Endothelial cell of umbilical vein (primary cell): Measurements from ENCODE around the gene TUBA1A. TPM values are rescaled to one million over a fixed set of nuclear protein-coding genes. Genes with fewer than 3 reads are reported as not detected.

Experiments used
- BruUV-seq: library from RNA; stranded (reverse); fragments of 400-500 nt; replicated peaks from 2 replicates; lab custom pipeline; 2021; lab: Mats Ljungman, UMichigan
- CTCF ChIA-PET: fragments of 300-600, 350-600 bp; sonication (Branson Sonifier 250); formaldehyde crosslinking; loops from one replicate; lab custom pipeline; 2021; ENCODE audit warnings: antibody characterized with exemption, inconsistent platforms; lab: Charles Lee
- POLR2A ChIA-PET: fragments of 300-600, 350-600 bp; sonication (Branson Sonifier 250); formaldehyde crosslinking; loops from one replicate; lab custom pipeline; 2021; ENCODE audit warnings: antibody characterized with exemption, inconsistent platforms; lab: Charles Lee
- DNase-seq: peaks from one replicate; pipeline ENCODE4 v3.0.0-alpha.2; 2011; ENCODE audit warnings: low read depth, low spot score
- FAIRE-seq: peaks from 2 replicates; lab custom pipeline; 2011; peaks lifted over from hg19 to GRCh38; lab: Jason Lieb, UNC
- H2AFZ ChIP-seq: 2 replicates; pipeline ENCODE4 v1.6.0; 2012; ENCODE audit warnings: low read depth, low read length, control low read depth, inconsistent platforms
- H3K27ac ChIP-seq: 2 replicates; pipeline ENCODE4 v1.5.1; 2011; ENCODE audit warnings: low read depth, mild to moderate bottlenecking, control low read depth, low read length, moderate library complexity; ENCODE audit not compliant: insufficient read depth
- H3K27me3 ChIP-seq, 2 experiments: 2 replicates each; pipeline versions ENCODE4 v1.6.0 to v1.6.1; 2011; ENCODE audit warnings: low read length in 2 of 2, mixed read lengths in 1 of 2; ENCODE audit not compliant: control insufficient read depth in 2 of 2, insufficient read depth in 2 of 2
- H3K36me3 ChIP-seq, 2 experiments: 2 replicates in 1 of 2; 3 replicates in 1 of 2; pipeline ENCODE4 v1.5.1; 2011; ENCODE audit warnings: low read length in 2 of 2, mild to moderate bottlenecking in 1 of 2, moderate library complexity in 1 of 2; ENCODE audit not compliant: control insufficient read depth in 2 of 2, insufficient read depth in 2 of 2; ENCODE audit errors: extremely low read depth in 1 of 2
- H3K4me1 ChIP-seq: 3 replicates; pipeline ENCODE4 v1.5.1; 2011; ENCODE audit warnings: mild to moderate bottlenecking, low read length; ENCODE audit not compliant: control insufficient read depth, insufficient read depth; ENCODE audit errors: extremely low read depth
- H3K4me2 ChIP-seq: 2 replicates; pipeline ENCODE4 v1.6.1; 2011; ENCODE audit warnings: low read length, control low read depth, mixed read lengths; ENCODE audit not compliant: insufficient read depth
- H3K4me3 ChIP-seq, 3 experiments: fragments of 200-600 bp in 1 of 3; sonication (generic), shearing (Covaris generic) in 1 of 3; replicated peaks in 1 of 3; 2 replicates each; pipeline ENCODE4 v1.5.1; 2011 to 2016; ENCODE audit warnings: control low read depth in 3 of 3, low read length in 3 of 3, mild to moderate bottlenecking in 2 of 3, inconsistent platforms in 1 of 3, low read depth in 1 of 3, moderate library complexity in 1 of 3; ENCODE audit not compliant: insufficient read depth in 1 of 3
- H3K79me2 ChIP-seq: 2 replicates; pipeline ENCODE4 v1.6.0; 2012; ENCODE audit warnings: low read length, inconsistent platforms; ENCODE audit not compliant: control insufficient read depth, insufficient read depth
- H3K9ac ChIP-seq: replicated peaks from 2 replicates; pipeline ENCODE3; 2011; ENCODE audit warnings: low read length, control low read depth; ENCODE audit not compliant: insufficient read depth; ENCODE audit errors: extremely low read depth
- H3K9me1 ChIP-seq: replicated peaks from 3 replicates; pipeline ENCODE4 v1.6.0; 2011; ENCODE audit warnings: mild to moderate bottlenecking, low read length; ENCODE audit not compliant: control insufficient read depth, insufficient read depth; ENCODE audit errors: extremely low read depth
- H3K9me3 ChIP-seq: replicated peaks from 2 replicates; pipeline ENCODE4 v1.5.1; 2012; ENCODE audit warnings: low read length, inconsistent platforms; ENCODE audit not compliant: control insufficient read depth, insufficient read depth
- H4K20me1 ChIP-seq: replicated peaks from 2 replicates; pipeline ENCODE3; 2011; ENCODE audit warnings: mild to moderate bottlenecking, low read length; ENCODE audit not compliant: control insufficient read depth, insufficient read depth; ENCODE audit errors: extremely low read depth
- CTCF ChIP-seq, 2 donors: IDR thresholded peaks; 1 replicate in 1 of 2; 2 replicates in 1 of 2; pipeline ENCODE4 v1.5.1; 2011; ENCODE audit warnings: low read length in 2 of 2, mild to moderate bottlenecking in 2 of 2, moderate library complexity in 2 of 2, control low read depth in 1 of 2, inconsistent platforms in 1 of 2, low read depth in 1 of 2; ENCODE audit not compliant: insufficient read depth in 1 of 2; ENCODE audit errors: extremely low read depth in 1 of 2
- EZH2 ChIP-seq: IDR thresholded peaks from 2 replicates; pipeline ENCODE4 v1.6.1; 2012; ENCODE audit warnings: borderline replicate concordance, low read depth, mild to moderate bottlenecking, moderate library complexity, low read length, inconsistent platforms; ENCODE audit not compliant: severe bottlenecking
- FOS ChIP-seq: IDR thresholded peaks from 2 replicates; pipeline ENCODE4 v1.6.1; 2011; ENCODE audit warnings: mild to moderate bottlenecking, low read length, moderate library complexity, borderline replicate concordance; ENCODE audit not compliant: insufficient read depth
- GATA2 ChIP-seq: IDR thresholded peaks from 2 replicates; pipeline ENCODE4 v1.7.0; 2011; ENCODE audit warnings: low read depth, mild to moderate bottlenecking, moderate library complexity, mixed read lengths, low read length; ENCODE audit not compliant: insufficient read length, insufficient read depth
- JUN ChIP-seq: IDR thresholded peaks from 2 replicates; pipeline ENCODE4 v1.6.1; 2011; ENCODE audit warnings: borderline replicate concordance, low read depth; ENCODE audit not compliant: insufficient read length, insufficient read depth
- MAX ChIP-seq: IDR thresholded peaks from 2 replicates; pipeline ENCODE4 v1.6.1; 2011; ENCODE audit not compliant: insufficient read depth, insufficient read length
- MYC ChIP-seq: IDR thresholded peaks from one replicate; pipeline ENCODE4 v1.6.1; 2011; ENCODE audit warnings: mild to moderate bottlenecking, low read depth, low read length
- POLR2A ChIP-seq: IDR thresholded peaks from 2 replicates; pipeline ENCODE4 v1.6.1; 2012; ENCODE audit warnings: low read depth, mild to moderate bottlenecking, control low read depth, low read length
- POLR2AphosphoS5 ChIP-seq: IDR thresholded peaks from 2 replicates; pipeline ENCODE4 v1.6.1; 2012; ENCODE audit warnings: low read depth, mild to moderate bottlenecking, control low read depth, low read length, moderate library complexity; ENCODE audit not compliant: insufficient read depth
- dilution Hi-C: fragments of 300-500 bp; cut with MboI; formaldehyde crosslinking; loops from one replicate; pipeline ENCODE4 v1.15.0; 2019; ENCODE audit warnings: low sequenced_read_pairs; ENCODE audit not compliant: extremely low pct_ligation_motif_present
- intact Hi-C: fragments of 100-400 bp; cut with micrococcal nuclease; formaldehyde crosslinking; loops from one replicate; pipeline ENCODE4 v1.10.0; 2022
- polyA plus RNA-seq, 4 experiments: library from polyadenylated mRNA; depleted of rRNA in 3 of 4; stranded (reverse) in 3 of 4; unstranded in 1 of 4; fragments of >200 nt; gene quantifications; 2 replicates each; pipeline versions ENCODE4 v1.2.1 to v1.2.3, GENCODE V29; 2011 to 2012; ENCODE audit warnings: missing spikeins in 1 of 4
- total RNA-seq: library from RNA; stranded (reverse); gene quantifications from 2 replicates; pipeline ENCODE4 v1.2.3, GENCODE V29; 2021

TUBA1A gene
- total and polyA plus RNA-seq, 2 donors (not counting 3 experiments of a cell fraction or from before 2014, with no cell fraction given), result 740 to 2,429 TPM

DNA sequence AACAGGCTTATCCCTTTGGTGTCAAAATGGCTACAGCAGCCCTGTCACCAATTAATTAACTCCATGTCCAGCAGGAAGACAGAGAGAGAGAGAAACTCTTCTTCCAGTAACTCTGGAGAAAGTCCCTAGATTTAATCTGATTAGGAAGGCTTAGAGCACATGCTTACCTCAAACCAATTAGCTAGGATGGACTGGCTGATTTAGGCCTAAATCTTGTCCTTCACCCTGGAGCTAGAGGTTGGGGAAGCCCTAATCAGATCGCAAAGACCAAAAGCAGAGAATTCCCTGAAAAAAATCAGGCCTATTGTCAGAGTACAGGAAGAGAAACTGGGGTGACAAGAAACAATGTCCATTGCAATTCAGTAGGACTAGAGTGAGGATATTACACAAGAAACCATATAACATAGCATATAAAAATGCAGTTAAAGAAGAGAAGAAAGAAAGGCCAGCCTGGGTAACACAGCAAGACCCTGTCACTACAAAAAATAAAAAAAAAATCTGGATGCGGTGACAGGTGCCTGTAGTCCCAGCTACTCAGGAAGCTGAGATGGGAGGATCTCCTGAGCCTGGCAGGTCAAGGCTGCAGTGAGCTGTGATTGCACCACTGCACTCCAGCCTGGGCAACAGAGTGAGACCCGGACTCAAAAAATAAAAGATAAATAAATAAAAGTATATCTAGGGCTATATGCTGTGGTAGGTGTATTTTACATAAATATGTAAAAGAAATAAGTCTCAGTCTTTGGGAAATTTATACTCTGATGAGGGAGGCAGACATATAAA is 34.9 kb upstream of the TUBA1A start:
- Histone ChIP-seq H3K9me3 (no peaks in the 10 kb centered on the region), H2AFZ (no peak overlapping the region), H3K27ac (no peak overlapping the region), H3K4me3 (no peak overlapping the region), H3K4me2 (no peak overlapping the region), H3K4me1 (peaks cover 5% of the 10 kb centered on the region), H3K79me2 (no peaks in the 10 kb centered on the region), H3K36me3 (no peaks in the 10 kb centered on the region), H3K9me1 (no peaks in the 10 kb centered on the region), H3K9ac (no peak overlapping the region), H3K27me3 (no peaks in the 10 kb centered on the region), H4K20me1 (no peaks in the 10 kb centered on the region)
- FAIRE-seq (no peak), DNase-seq (no peak)
- TF ChIP-seq GATA2 (no peak), EZH2 (no peak), POLR2AphosphoS5 (no peak), POLR2A (no peak), MAX (no peak), CTCF (IDR thresholded peaks at IDR 0.05; ENCODE audit: extremely low read depth in 1 of 2, insufficient read depth in 1 of 2, low read depth in 1 of 2, low read length in 2 of 2) (no peak), JUN (no peak), FOS (no peak), MYC (no peak)
- dilution Hi-C loops (no loop called here), intact Hi-C loops (loop anchor here (2.0 kb wide), 1 partner anchor 93 kb away; the partner anchor contains the start of gene TUBA1B)
- ChIA-PET CTCF (interaction anchor here (1.0 to 4.2 kb wide), 10 partner anchors 9 to 160 kb away, joined by 3 to 57 read pairs (median 8); partner anchors contain the start of gene TUBA1B), POLR2A (interaction anchor here (1.0 to 1.7 kb wide), 3 partner anchors 9 to 93 kb away, joined by 3 to 13 read pairs (median 4); partner anchors contain the start of gene TUBA1B)
- no TSS peak for BruUV-seq
